ENCODE data around the gene PLXDC2.

- no peak for TF ChIP-seq POLR2A (IDR thresholded peaks at IDR 0.05)
- TF ChIP-seq, protein P1, sequence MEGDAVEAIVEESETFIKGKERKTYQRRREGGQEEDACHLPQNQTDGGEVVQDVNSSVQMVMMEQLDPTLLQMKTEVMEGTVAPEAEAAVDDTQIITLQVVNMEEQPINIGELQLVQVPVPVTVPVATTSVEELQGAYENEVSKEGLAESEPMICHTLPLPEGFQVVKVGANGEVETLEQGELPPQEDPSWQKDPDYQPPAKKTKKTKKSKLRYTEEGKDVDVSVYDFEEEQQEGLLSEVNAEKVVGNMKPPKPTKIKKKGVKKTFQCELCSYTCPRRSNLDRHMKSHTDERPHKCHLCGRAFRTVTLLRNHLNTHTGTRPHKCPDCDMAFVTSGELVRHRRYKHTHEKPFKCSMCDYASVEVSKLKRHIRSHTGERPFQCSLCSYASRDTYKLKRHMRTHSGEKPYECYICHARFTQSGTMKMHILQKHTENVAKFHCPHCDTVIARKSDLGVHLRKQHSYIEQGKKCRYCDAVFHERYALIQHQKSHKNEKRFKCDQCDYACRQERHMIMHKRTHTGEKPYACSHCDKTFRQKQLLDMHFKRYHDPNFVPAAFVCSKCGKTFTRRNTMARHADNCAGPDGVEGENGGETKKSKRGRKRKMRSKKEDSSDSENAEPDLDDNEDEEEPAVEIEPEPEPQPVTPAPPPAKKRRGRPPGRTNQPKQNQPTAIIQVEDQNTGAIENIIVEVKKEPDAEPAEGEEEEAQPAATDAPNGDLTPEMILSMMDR (IDR thresholded peaks at IDR 0.05) = no peak
These were observed 301.2 kb downstream of the PLXDC2 start for GRCh38 chr10:20117471-20117870.

Measured in Peyer's patch (tissue), 4 donors.